HG03558 (cell line): ENCODE measurements around the gene TMEM86B.

Experiments
- ATAC-seq: cut with Tn5 transposase; IDR thresholded peaks from one replicate; pipeline ENCODE4 v1.9.1; 2021; ENCODE audit warnings: moderate number of reproducible peaks; ENCODE audit not compliant: unreplicated experiment; ENCODE audit errors: extremely low read depth

Gene TMEM86B

GRCh38 chr19:55257461-55258420 lies 29.2 kb upstream of the TMEM86B start:
- ATAC-seq, result no peak

GRCh38 chr19:55256562-55257460 lies 28.2 kb upstream of the TMEM86B start:
- ATAC-seq, result no peak

DNA sequence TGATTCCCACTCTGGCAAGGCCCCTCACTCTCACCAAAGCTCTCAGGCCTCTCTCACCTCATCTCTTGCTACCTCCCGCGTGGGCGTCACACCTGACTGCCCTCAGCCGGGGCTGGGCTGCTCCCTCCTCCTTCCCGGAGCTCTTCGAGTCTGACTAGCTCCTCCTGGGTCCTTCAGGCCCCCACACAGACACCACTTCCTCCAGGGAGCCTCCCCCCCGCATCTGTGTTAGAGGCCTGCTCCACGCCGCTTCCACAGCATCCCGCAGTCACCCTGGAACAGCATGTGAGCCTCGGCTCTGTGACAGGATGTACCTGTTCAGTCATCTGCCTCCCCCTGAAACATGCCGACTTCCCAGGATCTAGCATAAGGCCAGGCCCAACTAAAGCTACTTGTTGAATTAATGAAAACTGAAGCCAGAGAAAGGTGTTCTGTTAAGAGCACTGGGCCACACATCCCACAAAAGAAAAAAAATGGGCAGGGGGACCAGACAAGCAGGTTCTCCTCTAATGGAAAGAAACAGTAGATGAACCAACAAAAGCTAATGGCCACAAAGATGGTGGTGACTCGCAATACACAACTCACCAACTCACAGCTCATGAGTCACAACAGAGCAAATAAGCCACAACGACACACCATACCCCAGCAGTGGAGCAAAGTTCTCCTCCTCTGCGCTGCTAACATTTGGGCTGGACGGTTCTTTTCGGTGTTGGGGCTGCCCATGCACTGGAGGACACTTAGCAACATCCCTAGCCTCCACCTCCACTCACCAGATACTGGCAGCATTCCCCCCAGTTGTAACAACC lies 27.3 kb upstream of the TMEM86B start:
- no peak for ATAC-seq

GRCh38 chr19:55254625-55254977 lies 26.0 kb upstream of the TMEM86B start:
- ATAC-seq, result no peak

- ATAC-seq, result peak; percentile 28
These were observed 25.5 kb upstream of the TMEM86B start for GRCh38 chr19:55253842-55254624.

- no peak for ATAC-seq
These were observed 24.4 kb upstream of the TMEM86B start for GRCh38 chr19:55252760-55253663.

- no peak for ATAC-seq
These were observed 22.9 kb upstream of the TMEM86B start for GRCh38 chr19:55251341-55252081.

- ATAC-seq, result no peak
These were observed 21.9 kb upstream of the TMEM86B start for GRCh38 chr19:55250262-55251036.

- ATAC-seq, result no peak
These were observed 21.3 kb upstream of the TMEM86B start for GRCh38 chr19:55249841-55250240.

DNA sequence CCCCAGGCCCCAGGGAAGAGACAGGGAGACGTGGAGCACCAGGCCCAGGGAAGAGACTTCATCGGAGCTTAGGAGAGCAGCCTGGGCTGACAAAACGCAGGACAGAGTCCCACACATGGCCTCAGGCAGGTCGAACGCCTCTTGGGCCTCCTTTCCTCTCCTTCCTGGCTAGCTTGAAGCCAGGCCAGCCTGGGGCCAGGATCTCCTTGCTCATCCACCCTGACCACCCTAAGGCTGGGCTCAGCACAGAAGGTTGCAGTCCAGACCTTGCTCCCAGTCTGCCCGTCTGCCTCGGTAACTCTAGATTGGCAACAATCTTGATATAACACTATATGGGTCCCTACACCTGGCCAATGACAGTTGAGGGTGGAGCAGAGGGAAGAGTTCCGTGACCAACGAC lies 20.1 kb upstream of the TMEM86B start:
- ATAC-seq, result no peak

DNA sequence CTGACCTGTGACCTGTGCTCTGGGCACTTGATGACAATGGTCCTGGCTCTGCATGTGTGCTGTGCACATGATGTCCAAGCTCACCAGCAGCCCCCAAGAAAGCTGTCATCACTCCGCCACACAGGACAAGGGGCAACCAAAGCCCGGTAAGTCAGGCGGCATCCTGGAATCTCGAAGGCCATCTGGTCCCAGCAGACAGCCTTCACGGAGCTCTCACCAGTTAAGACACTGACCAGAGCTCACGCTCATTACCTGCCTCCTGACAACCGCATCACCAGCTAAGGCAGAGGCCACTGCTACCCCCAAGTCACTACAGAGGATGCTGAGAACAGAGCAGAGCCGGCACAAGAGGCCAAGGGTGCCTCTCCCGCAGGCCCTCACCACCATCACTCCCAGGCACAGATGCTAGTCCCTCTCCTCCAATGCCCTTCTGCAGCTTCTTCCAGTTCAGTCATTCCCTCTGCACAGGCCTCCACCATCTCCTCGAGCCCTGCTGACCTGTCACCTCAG lies 19.7 kb upstream of the TMEM86B start:
- no peak for ATAC-seq

DNA sequence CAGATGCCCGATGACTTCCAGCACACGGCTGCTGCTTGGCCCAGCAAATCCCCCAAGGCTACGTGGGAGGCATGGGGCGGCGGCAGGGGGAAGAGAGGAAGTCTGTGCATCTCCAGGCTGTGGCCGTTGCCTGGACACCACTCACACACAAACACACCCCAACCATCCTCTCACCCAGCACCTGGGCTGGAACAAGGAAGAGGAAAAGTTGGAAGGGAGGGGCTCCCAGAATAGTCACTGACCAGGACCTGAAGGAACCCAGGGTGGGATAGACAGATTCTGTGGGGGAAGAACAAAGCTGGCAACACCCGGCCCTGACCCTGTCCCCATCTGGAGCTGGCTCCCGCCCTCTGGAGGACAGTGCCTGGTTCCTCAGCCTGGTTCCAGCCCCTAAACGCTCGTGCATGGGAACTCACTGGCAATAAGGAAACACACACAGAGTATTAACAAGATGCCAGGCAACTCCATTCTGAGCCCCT lies 19.1 kb upstream of the TMEM86B start:
- no peak for ATAC-seq

GRCh38 chr19:55246462-55247451 lies 18.2 kb upstream of the TMEM86B start:
- no peak for ATAC-seq

- ATAC-seq, result no peak
These were observed 16.8 kb upstream of the TMEM86B start for GRCh38 chr19:55245236-55245904.
